Subcutaneous adipose tissue (tissue), 4 donors: Measurements from ENCODE around the gene SEMA5B. TPM values are rescaled to one million over a fixed set of nuclear protein-coding genes. Genes with fewer than 3 reads are reported as not detected.

Experiments used
- CTCF ChIP-seq: fragments of 450-650 bp; IDR thresholded peaks from one replicate; pipeline ENCODE4 v1.5.1; 2016; ENCODE audit warnings: low read depth, mild to moderate bottlenecking, control low read depth, antibody characterized with exemption, moderate library complexity
- total RNA-seq, 4 donors: library from RNA; depleted of rRNA; stranded (reverse); fragments of >200 nt; gene quantifications; one replicate each; pipeline ENCODE4 v1.1.0, GENCODE V29; 2016

The SEMA5B gene
- total RNA-seq, 4 donors from 2014 or later = 0.51 to 0.88 TPM; not detected in 2

GRCh38 chr3:123054931-123055330, 27.4 kb upstream of the SEMA5B start:
- TF ChIP-seq CTCF = no peak

DNA sequence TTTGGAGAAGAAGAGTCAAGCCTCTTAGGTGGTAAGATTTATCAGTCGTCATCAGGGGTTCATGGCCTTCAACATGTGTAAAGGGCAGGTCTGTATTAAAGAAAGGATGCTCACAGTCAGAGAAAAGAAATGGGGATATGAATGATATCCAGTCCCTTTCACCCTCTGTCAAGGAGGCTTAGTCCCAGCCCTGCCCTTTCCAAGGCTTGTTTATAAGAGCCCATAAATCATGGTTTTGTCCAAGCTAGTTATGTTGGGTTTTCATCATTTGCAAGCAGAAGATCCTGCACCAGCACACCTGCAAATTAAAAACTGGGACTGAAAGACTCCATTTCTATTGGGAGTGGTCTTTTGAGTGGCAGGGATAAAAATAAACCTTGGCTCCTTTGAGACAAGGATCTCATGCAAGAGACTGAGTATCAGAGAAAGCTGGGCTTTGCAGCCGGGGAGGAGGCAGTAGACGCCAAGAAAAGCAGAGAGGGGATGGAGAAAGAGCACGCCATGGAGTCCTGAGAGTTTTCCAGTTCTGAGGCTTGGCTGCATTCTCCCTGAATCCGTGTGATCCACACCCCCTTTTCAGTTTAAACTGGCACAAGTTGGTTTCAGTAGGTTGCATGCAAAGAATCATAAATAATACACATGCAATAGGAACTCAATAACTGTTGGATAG, 26.7 kb upstream of the SEMA5B start:
- TF ChIP-seq CTCF = no peak

GRCh38 chr3:123053107-123053506, 25.5 kb upstream of the SEMA5B start:
- no peak for TF ChIP-seq CTCF

DNA sequence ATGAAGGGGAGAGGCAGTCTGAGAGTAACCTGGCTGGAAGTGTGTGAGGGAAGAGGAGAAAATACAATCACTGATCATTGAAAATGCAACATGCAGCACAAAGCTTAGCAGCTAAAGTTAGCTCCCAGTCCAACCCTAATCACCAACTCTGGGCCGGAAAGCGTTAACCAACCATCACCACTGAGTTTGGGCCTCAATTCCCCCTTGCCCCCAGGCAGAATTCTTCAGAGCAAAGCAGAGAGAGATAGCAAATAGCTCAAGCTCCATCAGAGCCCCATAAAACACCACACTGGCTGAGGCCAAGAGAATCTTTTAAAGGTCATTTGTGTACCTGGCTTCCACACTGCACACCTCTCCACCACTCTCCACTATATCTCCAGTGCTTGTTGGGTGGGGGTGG, 23.1 kb upstream of the SEMA5B start:
- no peak for TF ChIP-seq CTCF

DNA sequence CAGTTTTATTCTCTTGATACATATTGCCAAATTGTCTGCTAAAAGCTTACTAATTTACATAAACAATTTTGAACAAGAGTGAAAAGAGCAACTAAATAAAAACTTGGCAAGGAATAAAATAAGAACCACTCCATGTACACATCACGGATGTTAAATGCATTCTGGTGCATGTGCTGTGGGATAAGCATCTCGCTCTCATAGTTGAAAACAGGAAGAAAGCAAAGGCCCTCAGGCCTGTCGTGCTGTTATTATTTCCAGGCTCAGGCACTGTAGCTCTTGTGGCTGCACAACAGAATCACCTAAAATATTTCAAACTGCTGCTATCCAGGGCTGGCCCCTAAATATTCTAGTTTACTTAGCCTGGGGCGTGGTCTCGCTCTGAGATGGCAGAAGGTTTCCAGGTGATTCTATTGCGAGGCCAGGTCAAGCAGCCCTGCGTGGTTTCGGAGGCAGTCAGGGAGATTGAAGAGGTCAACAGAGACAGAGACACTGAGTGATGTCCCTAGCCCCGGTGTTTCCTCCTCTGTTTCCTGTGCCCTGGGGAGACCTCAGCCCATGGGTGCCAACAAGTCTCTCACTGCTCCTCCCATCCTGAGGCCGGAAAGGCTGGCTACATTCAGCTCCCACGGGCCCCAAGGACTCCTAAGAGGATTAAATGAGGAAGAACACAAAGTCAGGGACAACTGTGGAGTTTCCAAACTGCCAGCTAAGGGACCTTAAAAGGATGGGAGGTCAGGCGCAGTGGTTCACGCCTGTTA, 21.1 kb upstream of the SEMA5B start:
- TF ChIP-seq CTCF = no peak

DNA sequence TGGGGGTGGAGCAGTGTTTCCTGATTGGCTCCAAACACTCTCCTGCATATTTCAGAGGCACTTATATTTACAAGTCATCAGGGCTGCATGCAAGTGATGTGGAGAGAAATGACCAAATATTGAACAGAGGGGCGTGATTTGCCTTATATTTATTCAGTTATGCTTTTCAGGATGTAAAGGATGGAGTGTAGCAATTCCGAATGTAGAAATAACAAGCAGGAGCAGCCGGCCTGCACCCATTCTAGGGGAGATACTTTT, 19.4 kb upstream of the SEMA5B start:
- TF ChIP-seq CTCF = no peak

GRCh38 chr3:123046262-123047061, 18.9 kb upstream of the SEMA5B start:
- TF ChIP-seq CTCF = no peak
